Measurements from ENCODE around the gene OR2A1.
"Not testable (repeated sequence)": the region's sequence is repeated elsewhere in the genome, so short reads cannot be mapped to it uniquely, and the experiment has no call there.

The OR2A1 gene, protein sequence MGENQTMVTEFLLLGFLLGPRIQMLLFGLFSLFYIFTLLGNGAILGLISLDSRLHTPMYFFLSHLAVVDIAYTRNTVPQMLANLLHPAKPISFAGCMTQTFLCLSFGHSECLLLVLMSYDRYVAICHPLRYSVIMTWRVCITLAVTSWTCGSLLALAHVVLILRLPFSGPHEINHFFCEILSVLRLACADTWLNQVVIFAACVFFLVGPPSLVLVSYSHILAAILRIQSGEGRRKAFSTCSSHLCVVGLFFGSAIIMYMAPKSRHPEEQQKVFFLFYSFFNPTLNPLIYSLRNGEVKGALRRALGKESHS

DNA sequence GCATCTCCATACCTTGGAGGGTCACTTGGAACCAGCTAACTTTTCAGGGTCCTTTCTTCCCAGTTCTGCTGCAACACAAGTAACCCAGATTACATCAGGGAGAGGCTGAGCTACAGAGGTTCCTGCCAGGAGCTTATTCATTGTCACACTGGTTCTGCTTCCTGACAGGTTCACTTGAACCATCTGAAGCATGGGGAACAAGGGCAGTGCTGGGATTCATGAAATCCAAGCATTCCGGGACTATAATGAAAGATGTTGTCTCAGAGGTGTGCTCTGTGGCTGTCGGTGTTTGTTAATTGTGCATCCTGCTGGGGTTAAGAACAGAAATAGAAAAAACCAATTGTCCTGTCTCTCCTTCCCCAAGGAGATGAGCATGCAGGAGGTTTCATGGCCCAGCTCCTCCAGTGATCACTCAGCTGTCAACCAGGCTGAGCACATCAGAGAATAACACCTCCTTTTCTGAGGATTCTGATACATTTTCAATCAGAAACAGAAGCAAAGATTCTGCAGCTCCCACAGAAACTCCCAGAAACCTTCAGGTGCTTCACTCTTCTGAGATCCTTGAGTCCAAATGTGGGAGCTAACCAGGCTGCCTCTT, at the start of gene OR2A1:
Gene OR2A1, plus strand, starts transcription at position 548 of the 598 bp plus-strand sequence. CDS start 5,706 bp downstream, outside the sequence.
- H3K27ac ChIP-seq; DNase-seq; in situ Hi-C loops (cut with HindIII; ENCODE audit: low pct_ligation_motif_present, low sequenced_read_pairs); H3K4me3 ChIP-seq (ENCODE audit: low read depth, low read length); H3K27me3 ChIP-seq (replicated peaks); H3K36me3 ChIP-seq (replicated peaks): not testable (repeated sequence)

DNA sequence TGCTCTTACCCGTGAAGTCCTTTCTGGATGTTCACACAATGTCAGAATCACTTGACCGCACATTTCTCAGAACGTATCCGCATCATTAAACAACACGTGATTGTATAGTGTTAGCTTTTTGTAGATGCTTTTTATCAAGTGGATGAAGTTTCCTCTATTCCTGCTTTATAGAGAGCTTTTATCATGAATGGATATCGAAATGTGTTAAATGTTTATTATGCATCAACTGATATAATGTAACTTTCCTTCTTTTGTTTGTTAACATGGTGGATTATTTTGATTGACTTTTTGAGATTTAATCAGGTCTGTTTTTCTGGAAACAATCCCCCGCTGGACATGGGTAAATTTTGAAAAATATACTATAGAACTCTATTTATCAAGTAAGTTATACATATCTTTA, 47.5 kb upstream of the OR2A1 start, which contains the start of gene OR2A7:
Gene OR2A7, minus strand, starts transcription at position 101 of the 400 bp plus-strand sequence. CDS start 5,164 bp downstream, outside the sequence.
- H3K4me3 ChIP-seq (ENCODE audit: low read depth, low read length); DNase-seq; in situ Hi-C loops (cut with HindIII; ENCODE audit: low pct_ligation_motif_present, low sequenced_read_pairs); H3K36me3 ChIP-seq (replicated peaks); H3K27ac ChIP-seq; H3K27me3 ChIP-seq (replicated peaks): not testable (repeated sequence)

DNA sequence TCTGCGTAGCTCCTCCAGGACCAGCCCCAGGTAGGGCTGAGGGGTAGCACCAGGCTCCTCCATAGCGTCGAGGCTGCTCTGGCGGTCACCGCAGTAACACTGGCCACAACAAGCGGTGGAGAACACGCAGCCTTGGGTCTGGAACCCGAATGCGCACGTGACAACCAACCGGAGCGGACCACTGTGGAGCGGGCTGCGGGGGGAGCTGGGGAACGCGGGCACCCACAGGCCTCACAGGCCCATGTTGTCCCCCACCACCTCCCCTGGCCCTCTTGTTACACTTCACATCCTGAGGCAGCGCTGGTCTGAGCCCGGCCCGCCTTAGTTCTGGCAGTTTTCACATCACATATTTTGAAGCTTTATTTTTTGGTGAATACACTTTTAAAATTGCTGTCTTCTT, 43.0 kb upstream of the OR2A1 start, which contains the start of gene CTAGE8:
Gene CTAGE8, minus strand, starts transcription at position 101 of the 400 bp plus-strand sequence. Its CDS starts 38 bp downstream, at position 63.
- H3K4me3 ChIP-seq (ENCODE audit: low read depth, low read length); H3K27me3 ChIP-seq (replicated peaks); H3K27ac ChIP-seq; in situ Hi-C loops (cut with HindIII; ENCODE audit: low pct_ligation_motif_present, low sequenced_read_pairs); H3K36me3 ChIP-seq (replicated peaks); DNase-seq: not testable (repeated sequence)

DNA sequence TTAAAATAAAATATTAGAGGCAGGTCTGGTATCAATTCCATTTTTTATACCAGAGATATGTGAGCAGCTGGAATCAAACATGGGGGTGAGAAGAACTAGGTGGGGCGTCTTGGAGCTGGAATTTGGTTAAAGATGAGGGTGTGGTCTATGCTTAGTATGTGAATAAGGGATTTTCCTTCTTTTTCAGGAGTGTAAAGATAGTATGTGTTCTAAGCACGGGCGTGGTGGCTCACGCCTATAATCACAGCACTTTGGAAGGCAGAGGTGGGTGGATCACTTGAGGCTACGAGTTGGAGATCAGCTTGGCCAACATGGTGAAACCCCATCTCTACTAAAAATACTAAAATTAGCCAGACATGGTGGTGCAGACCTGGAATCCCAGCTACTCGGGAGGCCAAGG, 36.9 kb upstream of the OR2A1 start:
- in situ Hi-C loops (cut with HindIII; ENCODE audit: low pct_ligation_motif_present, low sequenced_read_pairs) = not testable (repeated sequence)

DNA sequence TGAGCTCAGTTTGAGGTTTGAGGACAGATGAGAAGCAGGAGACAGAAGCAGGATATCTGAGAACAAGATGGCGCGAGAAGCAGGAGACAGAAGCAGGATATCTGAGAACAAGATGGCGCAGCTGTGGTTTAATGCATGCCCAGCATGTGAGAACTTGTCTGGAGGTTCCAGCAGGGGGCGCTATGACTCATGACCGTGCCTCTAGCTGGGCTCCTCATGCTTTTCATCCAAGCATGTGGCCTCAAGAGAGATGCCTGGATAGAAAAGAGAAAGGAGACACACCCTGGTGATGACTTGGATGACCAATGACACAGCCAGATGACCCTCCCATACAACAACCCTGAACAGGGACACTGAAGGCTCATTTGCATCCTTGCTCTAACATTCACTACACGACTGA, 32.2 kb upstream of the OR2A1 start:
- DNase-seq; H3K36me3 ChIP-seq (replicated peaks); H3K27ac ChIP-seq; H3K27me3 ChIP-seq (replicated peaks); in situ Hi-C loops (cut with HindIII; ENCODE audit: low pct_ligation_motif_present, low sequenced_read_pairs); H3K4me3 ChIP-seq (ENCODE audit: low read depth, low read length): not testable (repeated sequence)

More for the DNA sequence above, 36.9 kb upstream of the OR2A1 start:
- DNase-seq; H3K4me3 ChIP-seq (ENCODE audit: low read depth, low read length); H3K27me3 ChIP-seq (replicated peaks); H3K27ac ChIP-seq; H3K36me3 ChIP-seq (replicated peaks): not testable (repeated sequence)

DNA sequence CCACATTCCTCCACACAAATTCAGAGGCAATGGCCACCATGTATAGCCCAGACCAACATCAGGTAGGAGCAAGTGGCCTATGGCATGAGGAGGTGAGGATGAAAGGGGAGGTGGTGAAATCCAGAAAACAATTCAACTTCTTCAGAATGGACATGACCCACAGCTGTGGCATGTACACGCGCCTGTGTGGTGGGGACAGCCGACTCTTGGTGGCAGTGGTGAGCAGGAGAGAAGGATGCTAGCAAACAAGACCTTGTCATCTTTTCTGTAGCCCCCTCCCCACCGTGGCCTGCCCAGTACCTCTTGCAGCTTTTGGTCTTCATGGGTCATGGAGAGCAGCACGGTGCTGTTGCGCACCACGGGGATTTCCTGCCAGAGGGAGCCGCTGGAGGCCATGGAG, 30.2 kb upstream of the OR2A1 start:
- H3K27me3 ChIP-seq (replicated peaks); in situ Hi-C loops (cut with HindIII; ENCODE audit: low pct_ligation_motif_present, low sequenced_read_pairs); H3K27ac ChIP-seq; DNase-seq; H3K36me3 ChIP-seq (replicated peaks); H3K4me3 ChIP-seq (ENCODE audit: low read depth, low read length): not testable (repeated sequence)

DNA sequence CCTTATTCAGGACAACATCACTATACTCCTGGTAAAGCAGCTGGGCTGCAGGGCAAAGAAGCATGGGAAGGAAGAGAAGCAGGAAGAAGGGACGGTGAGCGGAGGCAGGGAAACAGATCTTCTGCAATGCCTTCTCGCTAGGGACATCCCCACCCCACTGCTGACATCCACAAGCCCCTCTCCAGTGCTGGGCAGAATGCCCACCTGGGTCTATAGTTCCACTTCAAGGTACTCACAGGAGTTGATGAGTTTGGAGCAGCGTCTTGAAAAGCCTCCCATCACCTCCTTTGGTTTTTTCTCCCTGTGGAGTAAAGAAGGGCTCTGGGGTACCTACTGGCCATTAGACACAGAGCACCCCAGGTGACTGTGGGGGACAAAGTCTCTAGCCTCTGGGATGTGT, 29.7 kb upstream of the OR2A1 start:
- H3K27me3 ChIP-seq (replicated peaks); H3K36me3 ChIP-seq (replicated peaks); in situ Hi-C loops (cut with HindIII; ENCODE audit: low pct_ligation_motif_present, low sequenced_read_pairs); H3K27ac ChIP-seq; H3K4me3 ChIP-seq (ENCODE audit: low read depth, low read length); DNase-seq: not testable (repeated sequence)

DNA sequence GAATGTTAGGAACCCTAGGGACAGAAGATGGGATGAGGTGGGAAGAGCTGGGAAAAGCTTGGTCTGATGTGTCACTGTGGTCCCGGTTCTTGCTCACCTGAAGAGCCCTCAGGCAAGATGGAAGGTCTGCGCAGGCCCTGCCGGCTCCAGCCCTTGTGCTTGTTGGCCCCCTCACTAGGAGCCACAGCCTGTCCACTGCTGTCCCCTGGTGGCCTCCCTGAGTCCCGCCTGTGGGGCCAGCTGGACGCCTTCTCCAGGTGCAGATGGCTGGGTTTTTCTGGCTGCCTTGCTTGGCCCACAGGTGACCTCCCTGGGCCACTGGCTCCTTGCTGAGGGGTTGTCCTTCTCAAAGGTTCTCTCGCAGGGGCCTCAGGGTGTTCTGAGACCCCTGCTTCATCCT, 28.5 kb upstream of the OR2A1 start:
- DNase-seq; H3K4me3 ChIP-seq (ENCODE audit: low read depth, low read length); H3K36me3 ChIP-seq (replicated peaks); in situ Hi-C loops (cut with HindIII; ENCODE audit: low pct_ligation_motif_present, low sequenced_read_pairs); H3K27me3 ChIP-seq (replicated peaks); H3K27ac ChIP-seq: not testable (repeated sequence)

DNA sequence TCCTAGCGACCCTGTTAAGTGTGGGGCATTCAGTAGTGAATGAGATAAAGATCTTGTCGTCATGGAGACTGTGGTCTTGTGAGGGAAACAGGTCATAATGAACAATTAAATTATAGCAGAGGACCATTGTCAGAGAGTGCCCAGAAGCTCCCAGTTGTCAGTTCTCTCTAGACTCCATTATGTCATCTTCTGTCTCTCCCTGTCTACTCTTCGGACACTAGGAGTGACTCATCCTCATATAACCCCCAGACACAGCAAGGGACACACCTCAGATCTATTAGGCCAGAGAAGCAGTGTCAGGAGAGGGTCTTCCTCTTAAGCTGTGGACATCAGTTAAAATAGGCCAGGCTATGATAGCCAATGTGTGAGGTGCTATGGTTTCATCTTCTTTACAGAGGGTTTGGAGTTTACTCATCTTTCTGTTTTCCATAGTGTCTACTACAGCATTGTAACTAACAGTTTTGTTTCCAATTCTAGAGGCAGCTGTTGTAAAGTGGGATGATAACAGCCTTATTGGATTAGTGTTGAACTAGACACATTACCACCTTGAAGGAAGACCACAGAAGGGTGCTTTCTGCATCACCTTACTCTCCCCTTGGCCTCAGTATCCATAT, 24.9 kb upstream of the OR2A1 start:
- DNase-seq; H3K36me3 ChIP-seq (replicated peaks); in situ Hi-C loops (cut with HindIII; ENCODE audit: low pct_ligation_motif_present, low sequenced_read_pairs); H3K27me3 ChIP-seq (replicated peaks); H3K27ac ChIP-seq; H3K4me3 ChIP-seq (ENCODE audit: low read depth, low read length): not testable (repeated sequence)

DNA sequence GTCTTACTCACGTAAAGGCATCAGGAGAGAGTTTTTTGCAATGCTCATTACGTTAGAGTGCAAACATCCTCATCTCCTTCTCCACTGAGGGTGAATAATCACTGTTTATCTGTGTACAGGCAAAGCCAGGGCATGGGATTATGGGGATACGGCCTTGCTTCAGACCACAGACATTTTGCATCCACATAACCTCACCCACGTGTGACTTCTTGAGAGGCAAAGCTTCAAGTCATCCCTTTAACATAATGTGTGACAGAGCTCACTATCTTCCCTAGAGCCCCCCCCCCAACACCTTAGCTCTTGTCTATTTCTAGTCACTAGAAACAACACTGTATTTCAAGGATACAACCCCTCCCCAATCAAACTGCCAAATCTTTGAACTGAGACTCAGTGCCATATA, 20.6 kb upstream of the OR2A1 start:
- in situ Hi-C loops (cut with HindIII; ENCODE audit: low pct_ligation_motif_present, low sequenced_read_pairs); H3K27ac ChIP-seq; DNase-seq; H3K36me3 ChIP-seq (replicated peaks); H3K27me3 ChIP-seq (replicated peaks); H3K4me3 ChIP-seq (ENCODE audit: low read depth, low read length): not testable (repeated sequence)

DNA sequence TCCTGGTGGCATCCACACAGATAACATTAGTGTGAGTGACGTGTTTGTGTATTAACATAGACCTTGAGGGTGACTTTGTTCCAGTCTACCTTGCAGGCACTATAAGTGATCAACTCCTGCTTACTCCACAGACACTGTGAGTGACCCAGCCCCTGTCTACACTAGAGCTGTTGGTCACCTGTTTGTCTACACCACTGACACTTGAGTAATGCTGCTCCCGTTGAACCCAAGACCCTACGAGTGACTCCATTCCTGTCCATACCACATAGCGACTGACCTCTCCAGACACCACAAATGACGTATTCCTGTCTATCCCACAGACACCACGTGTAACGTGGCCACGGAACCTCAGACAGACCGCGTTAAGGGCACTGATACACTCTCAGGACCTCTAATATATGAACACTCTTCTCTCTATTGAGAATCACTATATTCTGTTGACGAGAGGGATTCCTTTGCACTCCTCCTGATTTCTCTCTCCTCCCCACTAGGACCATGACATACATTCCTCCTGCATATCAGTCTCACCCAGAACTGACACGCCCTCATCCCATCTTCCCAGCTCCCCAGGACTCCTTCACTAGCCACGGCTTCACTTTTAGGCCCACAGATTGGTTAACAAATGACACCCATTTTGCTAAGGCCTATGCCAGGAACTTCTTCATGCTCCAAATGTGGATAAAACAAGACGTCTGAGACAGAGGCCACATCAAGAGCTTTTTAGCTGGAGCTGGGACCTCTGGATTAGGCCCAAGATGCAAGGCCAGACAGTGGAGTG, 19.6 kb upstream of the OR2A1 start:
- DNase-seq; H3K27me3 ChIP-seq (replicated peaks); H3K4me3 ChIP-seq (ENCODE audit: low read depth, low read length); H3K36me3 ChIP-seq (replicated peaks); H3K27ac ChIP-seq; in situ Hi-C loops (cut with HindIII; ENCODE audit: low pct_ligation_motif_present, low sequenced_read_pairs): not testable (repeated sequence)

DNA sequence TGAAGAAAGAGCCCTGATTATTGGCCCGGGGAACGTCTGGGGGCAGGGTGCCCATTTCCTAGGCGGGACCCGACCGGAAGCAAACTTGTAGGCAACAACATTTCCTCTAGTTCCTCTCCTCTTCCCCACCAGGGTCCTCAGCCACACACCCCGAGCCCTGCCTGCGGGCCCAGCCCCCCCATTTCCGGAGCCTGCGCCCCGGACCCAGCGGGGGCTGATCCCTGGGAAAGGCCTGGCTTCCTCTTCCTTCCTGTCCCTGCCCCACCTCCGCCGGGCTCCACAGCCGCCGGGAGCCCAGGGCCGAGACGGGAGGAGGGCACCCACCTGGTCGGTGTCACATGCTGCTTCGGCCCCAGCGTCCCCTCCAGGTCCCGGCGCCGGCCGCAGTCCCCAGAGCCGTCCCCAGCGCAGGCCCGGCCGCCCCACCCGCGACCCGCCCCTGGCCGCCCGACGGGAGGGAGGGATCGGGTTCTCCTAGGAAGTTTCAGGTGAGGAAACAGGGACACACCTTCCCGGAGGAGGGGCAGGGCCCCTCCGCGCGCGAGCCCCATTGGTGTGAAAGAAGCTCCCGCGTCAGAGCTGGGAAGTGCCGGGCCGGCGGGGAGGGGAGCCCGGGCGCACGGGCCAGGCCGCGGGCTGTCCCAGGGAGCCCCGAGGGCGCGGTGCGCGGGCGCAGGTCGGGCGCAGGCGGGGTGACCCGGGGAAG, 18.3 kb upstream of the OR2A1 start:
- H3K4me3 ChIP-seq (ENCODE audit: low read depth, low read length); H3K27me3 ChIP-seq (replicated peaks); in situ Hi-C loops (cut with HindIII; ENCODE audit: low pct_ligation_motif_present, low sequenced_read_pairs); H3K27ac ChIP-seq; DNase-seq; H3K36me3 ChIP-seq (replicated peaks): not testable (repeated sequence)

DNA sequence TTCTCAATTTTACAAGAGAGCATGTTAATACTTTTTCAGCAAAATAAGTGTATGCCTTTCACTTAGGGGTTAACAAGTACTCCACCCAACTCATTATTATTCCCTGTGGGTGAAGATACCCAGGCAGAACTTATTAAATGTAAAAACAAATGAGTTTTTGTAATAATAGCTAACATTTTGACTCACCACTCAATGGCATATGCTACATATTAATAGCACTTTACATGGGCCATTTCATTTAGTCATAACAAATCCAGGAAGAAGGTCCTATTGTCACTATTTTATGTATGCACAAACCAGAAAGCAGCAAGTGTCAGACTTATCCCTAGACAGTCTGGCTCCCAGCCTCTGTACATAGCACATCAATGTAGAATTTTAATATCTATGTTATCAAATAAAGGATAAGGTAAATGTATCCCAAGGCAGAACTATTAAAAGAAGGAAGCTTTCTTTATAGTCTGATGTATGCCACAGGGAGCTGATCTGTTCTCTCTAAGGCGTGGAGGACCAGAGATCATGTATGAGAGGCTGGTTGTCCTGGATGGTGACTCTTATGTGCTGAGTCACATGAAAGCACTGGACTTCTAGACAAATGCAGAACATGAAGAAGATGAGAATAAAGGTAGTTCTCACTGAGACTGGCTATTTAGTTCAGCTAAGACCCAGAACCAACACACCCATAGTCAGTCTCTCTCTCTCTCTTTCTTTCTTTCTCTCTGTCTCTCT, 9.5 kb upstream of the OR2A1 start:
- H3K36me3 ChIP-seq (replicated peaks); H3K27ac ChIP-seq; H3K4me3 ChIP-seq (ENCODE audit: low read depth, low read length); H3K27me3 ChIP-seq (replicated peaks); in situ Hi-C loops (cut with HindIII; ENCODE audit: low pct_ligation_motif_present, low sequenced_read_pairs); DNase-seq: not testable (repeated sequence)
